ENCODE data around the gene MED12.

Gene MED12

DNA sequence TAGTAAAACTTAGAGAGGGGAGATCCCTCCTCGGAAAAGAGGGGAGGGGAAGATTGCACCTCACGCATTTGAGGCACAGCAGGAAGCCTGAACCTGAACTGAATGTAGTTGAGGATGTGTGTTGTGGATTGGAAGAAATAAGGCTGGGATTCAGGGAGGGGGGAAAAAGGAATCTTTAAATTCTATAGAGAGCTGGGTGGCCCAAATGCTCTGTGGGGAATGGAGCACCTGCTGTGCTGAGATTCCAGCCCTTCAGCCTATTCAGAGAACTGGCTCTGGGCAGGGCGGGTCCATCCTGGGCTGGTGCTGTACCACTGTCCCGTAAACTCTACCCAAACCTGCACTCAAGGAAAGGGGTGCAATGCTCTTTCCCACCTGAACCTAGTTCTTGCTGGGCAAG lies 18.7 kb upstream of the MED12 start:
- TF ChIP-seq, protein P1, sequence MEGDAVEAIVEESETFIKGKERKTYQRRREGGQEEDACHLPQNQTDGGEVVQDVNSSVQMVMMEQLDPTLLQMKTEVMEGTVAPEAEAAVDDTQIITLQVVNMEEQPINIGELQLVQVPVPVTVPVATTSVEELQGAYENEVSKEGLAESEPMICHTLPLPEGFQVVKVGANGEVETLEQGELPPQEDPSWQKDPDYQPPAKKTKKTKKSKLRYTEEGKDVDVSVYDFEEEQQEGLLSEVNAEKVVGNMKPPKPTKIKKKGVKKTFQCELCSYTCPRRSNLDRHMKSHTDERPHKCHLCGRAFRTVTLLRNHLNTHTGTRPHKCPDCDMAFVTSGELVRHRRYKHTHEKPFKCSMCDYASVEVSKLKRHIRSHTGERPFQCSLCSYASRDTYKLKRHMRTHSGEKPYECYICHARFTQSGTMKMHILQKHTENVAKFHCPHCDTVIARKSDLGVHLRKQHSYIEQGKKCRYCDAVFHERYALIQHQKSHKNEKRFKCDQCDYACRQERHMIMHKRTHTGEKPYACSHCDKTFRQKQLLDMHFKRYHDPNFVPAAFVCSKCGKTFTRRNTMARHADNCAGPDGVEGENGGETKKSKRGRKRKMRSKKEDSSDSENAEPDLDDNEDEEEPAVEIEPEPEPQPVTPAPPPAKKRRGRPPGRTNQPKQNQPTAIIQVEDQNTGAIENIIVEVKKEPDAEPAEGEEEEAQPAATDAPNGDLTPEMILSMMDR (IDR thresholded peaks at IDR 0.05; ENCODE audit: insufficient read depth, low read length) = no peak
- TF ChIP-seq POLR2AphosphoS5 (IDR thresholded peaks at IDR 0.05; ENCODE audit: low read depth) (no peak), SPI1 (IDR thresholded peaks at IDR 0.05; ENCODE audit: borderline replicate concordance, low read depth) (no peak), GABPA (IDR thresholded peaks at IDR 0.05; ENCODE audit: low read depth) (no peak)
- TF ChIP-seq, protein P2, sequence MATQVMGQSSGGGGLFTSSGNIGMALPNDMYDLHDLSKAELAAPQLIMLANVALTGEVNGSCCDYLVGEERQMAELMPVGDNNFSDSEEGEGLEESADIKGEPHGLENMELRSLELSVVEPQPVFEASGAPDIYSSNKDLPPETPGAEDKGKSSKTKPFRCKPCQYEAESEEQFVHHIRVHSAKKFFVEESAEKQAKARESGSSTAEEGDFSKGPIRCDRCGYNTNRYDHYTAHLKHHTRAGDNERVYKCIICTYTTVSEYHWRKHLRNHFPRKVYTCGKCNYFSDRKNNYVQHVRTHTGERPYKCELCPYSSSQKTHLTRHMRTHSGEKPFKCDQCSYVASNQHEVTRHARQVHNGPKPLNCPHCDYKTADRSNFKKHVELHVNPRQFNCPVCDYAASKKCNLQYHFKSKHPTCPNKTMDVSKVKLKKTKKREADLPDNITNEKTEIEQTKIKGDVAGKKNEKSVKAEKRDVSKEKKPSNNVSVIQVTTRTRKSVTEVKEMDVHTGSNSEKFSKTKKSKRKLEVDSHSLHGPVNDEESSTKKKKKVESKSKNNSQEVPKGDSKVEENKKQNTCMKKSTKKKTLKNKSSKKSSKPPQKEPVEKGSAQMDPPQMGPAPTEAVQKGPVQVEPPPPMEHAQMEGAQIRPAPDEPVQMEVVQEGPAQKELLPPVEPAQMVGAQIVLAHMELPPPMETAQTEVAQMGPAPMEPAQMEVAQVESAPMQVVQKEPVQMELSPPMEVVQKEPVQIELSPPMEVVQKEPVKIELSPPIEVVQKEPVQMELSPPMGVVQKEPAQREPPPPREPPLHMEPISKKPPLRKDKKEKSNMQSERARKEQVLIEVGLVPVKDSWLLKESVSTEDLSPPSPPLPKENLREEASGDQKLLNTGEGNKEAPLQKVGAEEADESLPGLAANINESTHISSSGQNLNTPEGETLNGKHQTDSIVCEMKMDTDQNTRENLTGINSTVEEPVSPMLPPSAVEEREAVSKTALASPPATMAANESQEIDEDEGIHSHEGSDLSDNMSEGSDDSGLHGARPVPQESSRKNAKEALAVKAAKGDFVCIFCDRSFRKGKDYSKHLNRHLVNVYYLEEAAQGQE (IDR thresholded peaks at IDR 0.05; ENCODE audit: insufficient replicate concordance, low read depth) = no peak
- Histone ChIP-seq H3K27ac (replicated peaks) (no peak overlapping the region), H3K27me3 (ENCODE audit: insufficient read depth, poor library complexity, severe bottlenecking) (no peaks in the 10 kb centered on the region), H3K4me3 (replicated peaks; ENCODE audit: insufficient read depth, low read length) (no peak overlapping the region)
- no peak for DNase-seq (ENCODE audit: low read depth in 1 of 2, low spot score in 1 of 2)

DNA sequence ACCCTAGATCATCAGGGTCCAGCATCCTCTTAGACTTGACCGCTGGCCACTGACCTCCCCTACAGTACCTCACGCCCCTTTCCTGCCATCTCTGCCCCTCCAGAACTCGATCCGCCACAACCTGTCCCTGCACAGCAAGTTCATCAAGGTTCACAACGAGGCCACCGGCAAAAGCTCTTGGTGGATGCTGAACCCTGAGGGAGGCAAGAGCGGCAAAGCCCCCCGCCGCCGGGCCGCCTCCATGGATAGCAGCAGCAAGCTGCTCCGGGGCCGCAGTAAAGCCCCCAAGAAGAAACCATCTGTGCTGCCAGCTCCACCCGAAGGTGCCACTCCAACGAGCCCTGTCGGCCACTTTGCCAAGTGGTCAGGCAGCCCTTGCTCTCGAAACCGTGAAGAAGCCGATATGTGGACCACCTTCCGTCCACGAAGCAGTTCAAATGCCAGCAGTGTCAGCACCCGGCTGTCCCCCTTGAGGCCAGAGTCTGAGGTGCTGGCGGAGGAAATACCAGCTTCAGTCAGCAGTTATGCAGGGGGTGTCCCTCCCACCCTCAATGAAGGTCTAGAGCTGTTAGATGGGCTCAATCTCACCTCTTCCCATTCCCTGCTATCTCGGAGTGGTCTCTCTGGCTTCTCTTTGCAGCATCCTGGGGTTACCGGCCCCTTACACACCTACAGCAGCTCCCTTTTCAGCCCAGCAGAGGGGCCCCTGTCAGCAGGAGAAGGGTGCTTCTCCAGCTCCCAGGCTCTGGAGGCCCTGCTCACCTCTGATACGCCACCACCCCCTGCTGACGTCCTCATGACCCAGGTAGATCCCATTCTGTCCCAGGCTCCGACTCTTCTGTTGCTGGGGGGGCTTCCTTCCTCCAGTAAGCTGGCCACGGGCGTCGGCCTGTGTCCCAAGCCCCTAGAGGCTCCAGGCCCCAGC lies 17.6 kb upstream of the MED12 start:
- H3K27ac ChIP-seq (replicated peaks) = no peak overlapping the region
- no peak for DNase-seq (ENCODE audit: low read depth in 1 of 2, low spot score in 1 of 2)
- no peaks in the 10 kb centered on the region for H3K27me3 ChIP-seq (ENCODE audit: insufficient read depth, poor library complexity, severe bottlenecking)
- no peak for TF ChIP-seq POLR2AphosphoS5 (IDR thresholded peaks at IDR 0.05; ENCODE audit: low read depth)
- no peak for TF ChIP-seq SPI1 (IDR thresholded peaks at IDR 0.05; ENCODE audit: borderline replicate concordance, low read depth)
- TF ChIP-seq GABPA (IDR thresholded peaks at IDR 0.05; ENCODE audit: low read depth) = no peak
- TF ChIP-seq, protein P2 (IDR thresholded peaks at IDR 0.05; ENCODE audit: insufficient replicate concordance, low read depth) = no peak
- TF ChIP-seq, protein P1 (IDR thresholded peaks at IDR 0.05; ENCODE audit: insufficient read depth, low read length) = no peak
- H3K4me3 ChIP-seq (replicated peaks; ENCODE audit: insufficient read depth, low read length) = no peak overlapping the region

DNA sequence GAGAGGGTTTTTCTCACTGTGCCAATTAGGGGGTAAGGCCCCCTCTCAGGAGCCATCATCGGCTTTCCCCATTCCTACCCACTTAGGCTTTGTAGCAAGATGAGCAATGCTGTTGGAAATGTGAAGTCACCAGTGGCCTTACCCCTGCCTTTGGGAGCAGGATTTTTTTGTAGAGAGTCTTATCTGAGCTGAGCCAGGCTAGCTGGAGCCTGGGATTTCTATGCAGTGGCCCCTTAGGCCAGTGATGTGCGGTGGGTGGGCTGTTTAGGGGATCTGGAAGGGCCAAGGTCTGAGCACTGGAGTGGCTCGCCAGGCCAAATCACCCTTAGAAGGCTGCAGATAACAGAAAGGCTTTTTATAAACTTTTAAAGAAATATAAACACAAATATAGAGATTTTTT lies 16.1 kb upstream of the MED12 start:
- peak overlapping the region; percentile 84 for H3K27ac ChIP-seq (replicated peaks)
- no peaks in the 10 kb centered on the region for H3K27me3 ChIP-seq (ENCODE audit: insufficient read depth, poor library complexity, severe bottlenecking)
- TF ChIP-seq, protein P2 (IDR thresholded peaks at IDR 0.05; ENCODE audit: insufficient replicate concordance, low read depth) = no peak
- TF ChIP-seq GABPA (IDR thresholded peaks at IDR 0.05; ENCODE audit: low read depth) (no peak), POLR2AphosphoS5 (IDR thresholded peaks at IDR 0.05; ENCODE audit: low read depth) (no peak), SPI1 (IDR thresholded peaks at IDR 0.05; ENCODE audit: borderline replicate concordance, low read depth) (no peak)
- TF ChIP-seq, protein P1 (IDR thresholded peaks at IDR 0.05; ENCODE audit: insufficient read depth, low read length) = no peak
- DNase-seq (ENCODE audit: low read depth in 1 of 2, low spot score in 1 of 2) = no peak
- H3K4me3 ChIP-seq (replicated peaks; ENCODE audit: insufficient read depth, low read length) = no peak overlapping the region

All from HL-60 (cell line).